Spleen (tissue), 11 donors: ENCODE data around the gene BTBD3. TPM values are rescaled to one million over a fixed set of nuclear protein-coding genes. Genes with fewer than 3 reads are reported as not detected.

Experiments
- DNase-seq: peaks from one replicate; pipeline ENCODE4 v3.0.0-alpha.2; 2020
- H3K27ac ChIP-seq, 8 donors: fragments of 200-600 bp; sonication (generic) in 7 of 8; 1 replicate in 4 of 8; 2 replicates in 4 of 8; pipeline versions ENCODE4 v1.5.0 to v1.8.0; 2016 to 2021; ENCODE audit warnings: inconsistent platforms in 4 of 8, mild to moderate bottlenecking in 4 of 8, moderate library complexity in 1 of 8
- H3K27me3 ChIP-seq, 7 donors: fragments of 200-600 bp; sonication (generic) in 6 of 7; replicated peaks in 1 of 7; 1 replicate in 4 of 7; 2 replicates in 3 of 7; pipeline versions ENCODE4 v1.5.0 to v1.8.0; 2016 to 2021; ENCODE audit warnings: inconsistent platforms in 3 of 7, mild to moderate bottlenecking in 1 of 7
- H3K36me3 ChIP-seq, 6 donors: fragments of 200-600 bp; sonication (generic) in 5 of 6; 1 replicate in 4 of 6; 2 replicates in 2 of 6; pipeline versions ENCODE4 v1.5.0 to v1.8.0; 2016 to 2021; ENCODE audit warnings: inconsistent platforms in 2 of 6
- H3K4me1 ChIP-seq, 6 donors: fragments of 200-600 bp; sonication (generic) in 5 of 6; 1 replicate in 3 of 6; 2 replicates in 3 of 6; pipeline versions ENCODE4 v1.5.0 to v1.8.0; 2016 to 2021; ENCODE audit warnings: inconsistent platforms in 3 of 6
- H3K4me3 ChIP-seq, 8 donors: fragments of 200-600 bp; sonication (generic) in 7 of 8; 1 replicate in 4 of 8; 2 replicates in 4 of 8; pipeline versions ENCODE4 v1.5.0 to v1.8.0; 2016 to 2021; ENCODE audit warnings: inconsistent platforms in 4 of 8, mild to moderate bottlenecking in 4 of 8, moderate library complexity in 2 of 8
- H3K9me3 ChIP-seq, 8 donors: fragments of 200-600 bp; sonication (generic) in 7 of 8; 1 replicate in 4 of 8; 2 replicates in 4 of 8; pipeline versions ENCODE4 v1.5.0 to v1.8.0; 2016 to 2021; ENCODE audit warnings: inconsistent platforms in 4 of 8
- POLR2A ChIP-seq, 3 donors: fragments of 450-650 bp; IDR thresholded peaks; one replicate each; pipeline ENCODE4 v1.5.1; 2017; ENCODE audit warnings: antibody characterized with exemption in 3 of 3, mild to moderate bottlenecking in 1 of 3
- POLR2AphosphoS5 ChIP-seq, 3 donors: sonication (generic); formaldehyde crosslinking; IDR thresholded peaks; one replicate each; pipeline ENCODE4 v1.5.1; 2017; ENCODE audit warnings: antibody characterized with exemption in 3 of 3
- WGBS, 5 donors: extraction: QIAGEN DNeasy Blood & Tissue Kit in 3 of 5; methylation state at CpG; one replicate each; pipeline versions ENCODE4 v1.1.5 to v1.1.7; 2013 to 2018; 5-methylcytosine and 5-hydroxymethylcytosine counted together
- intact Hi-C: fragments of 100-400 bp; cut with DNase I; formaldehyde crosslinking; loops from one replicate; pipeline ENCODE4 v1.15.0; 2023; ENCODE audit warnings: low total_unique reads
- polyA plus RNA-seq, 3 donors: library from polyadenylated mRNA; stranded (reverse); fragments of 200-250 nt; gene quantifications; one replicate each; pipeline ENCODE4 v1.2.1, GENCODE V29; 2013
- total RNA-seq, 7 donors: library from RNA; depleted of rRNA in 3 of 7; stranded (reverse); fragments of >200 nt in 3 of 7; fragmentation: NEBNext Ultra II Directional in 4 of 7; extraction: Animal tissue kit (Norgen Biotek cat#: 25700) in 4 of 7; gene quantifications; one replicate each; pipeline versions ENCODE4 v1.1.0 to v1.2.1, GENCODE V29; 2016 to 2021
- TF ChIP-seq, protein P1 (sequence below), 11 experiments: fragments of 200-600 bp in 7 of 11; fragments of 450-650 bp in 4 of 11; sonication (generic) in 4 of 11; IDR thresholded peaks in 8 of 11; conservative IDR thresholded peaks in 3 of 11; 1 replicate in 7 of 11; 2 replicates in 4 of 11; pipeline versions ENCODE4 v1.4.0 to v1.8.0; 2016 to 2021; ENCODE audit warnings: antibody characterized with exemption in 11 of 11, inconsistent platforms in 4 of 11, mild to moderate bottlenecking in 1 of 11
- donor health status: healthy with polysubstance abuse.
- donor health status: DM: no; HTN: no; CAD: no; lungs with moderate emphysema.
- donor health status: DM: no; HTN: no; CAD: no.
- donor health status: Bipolar disorder and iron deficiency.
- donor health status: healthy.
- donor health status: DM: no; HTN: no; CAD: no.
- donor health status: DM: yes; HTN: yes; CAD: no.

BTBD3 gene
- total and polyA plus RNA-seq, 10 donors: 3.3 to 30.7 (median 18.3) TPM

- no peak overlapping the region for H3K4me3 ChIP-seq
- no peaks in the 10 kb centered on the region for H3K36me3 ChIP-seq
- TF ChIP-seq, protein P1, sequence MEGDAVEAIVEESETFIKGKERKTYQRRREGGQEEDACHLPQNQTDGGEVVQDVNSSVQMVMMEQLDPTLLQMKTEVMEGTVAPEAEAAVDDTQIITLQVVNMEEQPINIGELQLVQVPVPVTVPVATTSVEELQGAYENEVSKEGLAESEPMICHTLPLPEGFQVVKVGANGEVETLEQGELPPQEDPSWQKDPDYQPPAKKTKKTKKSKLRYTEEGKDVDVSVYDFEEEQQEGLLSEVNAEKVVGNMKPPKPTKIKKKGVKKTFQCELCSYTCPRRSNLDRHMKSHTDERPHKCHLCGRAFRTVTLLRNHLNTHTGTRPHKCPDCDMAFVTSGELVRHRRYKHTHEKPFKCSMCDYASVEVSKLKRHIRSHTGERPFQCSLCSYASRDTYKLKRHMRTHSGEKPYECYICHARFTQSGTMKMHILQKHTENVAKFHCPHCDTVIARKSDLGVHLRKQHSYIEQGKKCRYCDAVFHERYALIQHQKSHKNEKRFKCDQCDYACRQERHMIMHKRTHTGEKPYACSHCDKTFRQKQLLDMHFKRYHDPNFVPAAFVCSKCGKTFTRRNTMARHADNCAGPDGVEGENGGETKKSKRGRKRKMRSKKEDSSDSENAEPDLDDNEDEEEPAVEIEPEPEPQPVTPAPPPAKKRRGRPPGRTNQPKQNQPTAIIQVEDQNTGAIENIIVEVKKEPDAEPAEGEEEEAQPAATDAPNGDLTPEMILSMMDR (IDR thresholded peaks at IDR 0.05 in 8 of 11, conservative IDR thresholded peaks at IDR 0.05 in 3 of 11): no peak
- TF ChIP-seq POLR2A (IDR thresholded peaks at IDR 0.05) (no peak), POLR2AphosphoS5 (IDR thresholded peaks at IDR 0.05) (no peak)
- no peaks in the 10 kb centered on the region for H3K4me1 ChIP-seq
- DNase-seq: no peak
- H3K27ac ChIP-seq: no peak overlapping the region
- H3K9me3 ChIP-seq: peaks cover 0 to 13% (median 2%) of the 10 kb centered on the region in 8 donors
- H3K27me3 ChIP-seq: no peaks in the 10 kb centered on the region
- intact Hi-C loops: no loop called here
Measured at GRCh38 chr20:11957911-11958310, 40.2 kb downstream of the BTBD3 start.

GRCh38 chr20:11958855-11959254, 41.2 kb downstream of the BTBD3 start:
- Histone ChIP-seq H3K36me3 (no peaks in the 10 kb centered on the region), H3K9me3 (peaks cover 0 to 13% (median 2%) of the 10 kb centered on the region in 8 donors), H3K27me3 (no peaks in the 10 kb centered on the region), H3K4me3 (no peak overlapping the region), H3K4me1 (no peaks in the 10 kb centered on the region), H3K27ac (no peak overlapping the region)
- 56 to 76% (median 60%) methylated on average over 24 of the region's 24 CpGs for WGBS, 5 donors
- intact Hi-C loops: no loop called here
- DNase-seq: no peak
- no peak for TF ChIP-seq POLR2AphosphoS5 (IDR thresholded peaks at IDR 0.05)
- TF ChIP-seq, protein P1 (IDR thresholded peaks at IDR 0.05 in 8 of 11, conservative IDR thresholded peaks at IDR 0.05 in 3 of 11): no peak
- TF ChIP-seq POLR2A (IDR thresholded peaks at IDR 0.05): no peak

DNA sequence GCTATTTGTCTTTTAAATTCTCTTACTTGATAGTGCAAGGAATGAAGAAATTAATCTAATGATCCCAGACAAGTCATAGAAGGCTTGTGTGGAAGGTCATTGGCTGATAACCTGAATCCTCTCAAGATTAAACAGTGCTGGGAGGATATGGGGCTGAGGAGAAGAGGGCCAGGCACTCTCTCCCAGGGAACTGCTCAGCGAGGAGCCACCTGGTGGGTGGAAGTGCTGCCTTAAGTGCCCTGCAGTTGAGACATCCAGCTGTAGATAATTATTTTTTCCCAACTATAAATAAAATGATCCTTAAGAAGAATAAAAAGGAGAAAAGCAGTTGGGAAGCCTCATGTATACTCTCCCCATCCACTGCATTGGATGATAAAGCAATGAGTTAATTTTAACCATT, 47.9 kb downstream of the BTBD3 start:
- Histone ChIP-seq H3K9me3 (no peaks in the 10 kb centered on the region), H3K4me3 (no peak overlapping the region), H3K36me3 (no peaks in the 10 kb centered on the region), H3K27me3 (no peaks in the 10 kb centered on the region), H3K4me1 (no peaks in the 10 kb centered on the region), H3K27ac (no peak overlapping the region)
- intact Hi-C loops: no loop called here
- DNase-seq: no peak
- WGBS, 5 donors: 67 to 100% (median 83%) methylated on average over 1 of the region's 1 CpG
- TF ChIP-seq, protein P1 (IDR thresholded peaks at IDR 0.05 in 8 of 11, conservative IDR thresholded peaks at IDR 0.05 in 3 of 11): no peak
- TF ChIP-seq POLR2AphosphoS5 (IDR thresholded peaks at IDR 0.05) (no peak), POLR2A (IDR thresholded peaks at IDR 0.05) (no peak)

DNA sequence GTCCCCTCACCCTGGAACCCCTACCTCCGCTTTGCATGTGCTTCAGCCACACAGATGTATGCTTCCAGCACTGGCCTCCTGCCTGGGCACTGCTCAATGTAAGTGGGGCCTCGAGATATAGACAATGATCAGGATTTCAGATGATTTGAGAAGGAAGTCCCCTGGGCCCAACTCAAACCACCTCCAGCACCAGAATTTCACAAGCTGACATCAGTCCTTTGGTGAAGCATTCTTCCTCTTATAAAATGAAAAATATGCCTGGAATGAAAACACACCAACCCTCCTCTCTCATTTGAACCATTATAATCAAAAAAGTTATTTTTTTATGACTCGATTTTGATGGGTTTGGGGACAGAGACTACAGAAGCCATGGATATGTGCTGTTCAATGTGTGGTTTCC, 48.5 kb downstream of the BTBD3 start:
- 35 to 50% (median 50%) methylated on average over 3 of the region's 3 CpGs for WGBS, 5 donors

More for the DNA sequence above, 48.5 kb downstream of the BTBD3 start:
- no peak for TF ChIP-seq POLR2AphosphoS5 (IDR thresholded peaks at IDR 0.05)
- no peak for TF ChIP-seq POLR2A (IDR thresholded peaks at IDR 0.05)
- TF ChIP-seq, protein P1 (IDR thresholded peaks at IDR 0.05 in 8 of 11, conservative IDR thresholded peaks at IDR 0.05 in 3 of 11): no peak
- Histone ChIP-seq H3K36me3 (no peaks in the 10 kb centered on the region), H3K4me3 (no peak overlapping the region), H3K9me3 (no peaks in the 10 kb centered on the region), H3K27me3 (no peaks in the 10 kb centered on the region), H3K4me1 (no peaks in the 10 kb centered on the region), H3K27ac (no peak overlapping the region)
- intact Hi-C loops: no loop called here
- DNase-seq: no peak
